Central memory CD8-positive, alpha-beta T cell (primary cell): ENCODE data around the gene ANKRD33B.
"Not testable (repeated sequence)": the region's sequence is repeated elsewhere in the genome, so short reads cannot be mapped to it uniquely, and the experiment has no call there.

ENCODE experiments used
- ATAC-seq: fragments of 150-1000 bp; cut with Tn5 transposase; replicated peaks from 2 replicates; pipeline ENCODE4 v1.10.0; 2022; ENCODE audit warnings: mild to moderate bottlenecking, moderate FRiP score, moderate number of reproducible peaks; ENCODE audit not compliant: poor library complexity, severe bottlenecking; ENCODE audit errors: extremely low read depth
- DNase-seq, 2 donors: peaks; one replicate each; pipeline ENCODE4 v3.0.0; 2021; ENCODE audit warnings: low spot score in 2 of 2
- H3K27ac Mint-ChIP-seq: one replicate; pipeline ENCODE4 v1.8.0; 2022; ENCODE audit warnings: low read depth, mild to moderate bottlenecking, moderate library complexity, mixed read lengths
- H3K27me3 Mint-ChIP-seq: one replicate; pipeline ENCODE4 v1.8.0; 2022; ENCODE audit warnings: mixed read lengths
- H3K36me3 Mint-ChIP-seq: one replicate; pipeline ENCODE4 v1.8.0; 2022; ENCODE audit warnings: mild to moderate bottlenecking, moderate library complexity, mixed read lengths; ENCODE audit not compliant: insufficient read depth
- H3K4me1 Mint-ChIP-seq: one replicate; pipeline ENCODE4 v1.8.0; 2022; ENCODE audit warnings: mixed read lengths
- H3K4me3 Mint-ChIP-seq: one replicate; pipeline ENCODE4 v1.8.0; 2022; ENCODE audit warnings: mild to moderate bottlenecking, moderate library complexity, mixed read lengths
- H3K9me3 Mint-ChIP-seq: one replicate; pipeline ENCODE4 v1.8.0; 2022; ENCODE audit warnings: mixed read lengths

The ANKRD33B gene

DNA sequence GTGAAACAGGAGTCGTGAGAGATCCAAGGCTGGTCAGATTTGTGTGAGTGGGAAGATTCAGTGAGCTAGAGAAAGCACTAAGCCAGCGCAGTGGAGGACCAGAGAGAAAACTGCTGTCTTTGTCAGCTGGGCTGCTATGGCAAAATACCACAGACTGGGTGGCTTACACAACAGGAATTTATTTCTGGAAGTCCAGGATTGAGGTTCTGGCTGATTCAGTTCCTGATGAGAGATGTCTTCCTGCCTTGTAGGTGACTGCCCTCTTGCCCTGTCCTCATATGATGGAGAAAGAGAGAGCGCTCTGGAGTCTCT is 24.2 kb upstream of the ANKRD33B start:
- Mint-ChIP-seq H3K4me1 (peaks cover 9% of the 10 kb centered on the region), H3K27ac (no peak overlapping the region), H3K36me3 (no peaks in the 10 kb centered on the region), H3K9me3 (no peaks in the 10 kb centered on the region), H3K4me3 (no peak overlapping the region), H3K27me3 (peaks cover 40% of the 10 kb centered on the region)
- DNase-seq, result no peak
- no peak for ATAC-seq

DNA sequence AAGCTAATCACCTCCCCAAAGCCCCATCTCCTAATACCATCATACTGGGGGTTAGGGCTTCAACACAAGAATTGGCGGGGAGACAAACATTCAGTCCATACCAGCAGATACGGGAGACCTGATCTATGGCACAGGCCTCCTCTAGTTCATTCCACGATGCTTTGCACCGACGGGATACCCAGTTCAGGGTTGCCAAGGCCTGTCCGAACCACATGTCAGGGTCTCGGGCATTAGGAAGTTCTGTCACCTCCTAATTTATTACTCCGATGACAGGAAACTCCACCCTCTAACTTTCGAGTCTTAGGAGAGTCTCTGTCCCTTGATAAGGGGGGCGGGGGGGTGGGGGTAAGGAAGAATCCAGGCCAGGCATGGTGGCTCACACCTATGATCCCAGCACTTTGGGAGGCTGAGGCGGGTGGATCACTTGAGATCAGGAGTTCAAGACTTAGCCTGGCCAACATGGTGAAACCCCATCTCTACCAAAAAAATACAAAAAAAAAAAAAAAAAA is 23.8 kb upstream of the ANKRD33B start:
- peaks cover 9% of the 10 kb centered on the region for H3K4me1 Mint-ChIP-seq
- H3K27me3 Mint-ChIP-seq, result peaks cover 40% of the 10 kb centered on the region
- no peaks in the 10 kb centered on the region for H3K9me3 Mint-ChIP-seq
- H3K36me3 Mint-ChIP-seq, result no peaks in the 10 kb centered on the region
- H3K27ac Mint-ChIP-seq, result no peak overlapping the region
- ATAC-seq (no peak), DNase-seq (no peak)
- no peak overlapping the region for H3K4me3 Mint-ChIP-seq

DNA sequence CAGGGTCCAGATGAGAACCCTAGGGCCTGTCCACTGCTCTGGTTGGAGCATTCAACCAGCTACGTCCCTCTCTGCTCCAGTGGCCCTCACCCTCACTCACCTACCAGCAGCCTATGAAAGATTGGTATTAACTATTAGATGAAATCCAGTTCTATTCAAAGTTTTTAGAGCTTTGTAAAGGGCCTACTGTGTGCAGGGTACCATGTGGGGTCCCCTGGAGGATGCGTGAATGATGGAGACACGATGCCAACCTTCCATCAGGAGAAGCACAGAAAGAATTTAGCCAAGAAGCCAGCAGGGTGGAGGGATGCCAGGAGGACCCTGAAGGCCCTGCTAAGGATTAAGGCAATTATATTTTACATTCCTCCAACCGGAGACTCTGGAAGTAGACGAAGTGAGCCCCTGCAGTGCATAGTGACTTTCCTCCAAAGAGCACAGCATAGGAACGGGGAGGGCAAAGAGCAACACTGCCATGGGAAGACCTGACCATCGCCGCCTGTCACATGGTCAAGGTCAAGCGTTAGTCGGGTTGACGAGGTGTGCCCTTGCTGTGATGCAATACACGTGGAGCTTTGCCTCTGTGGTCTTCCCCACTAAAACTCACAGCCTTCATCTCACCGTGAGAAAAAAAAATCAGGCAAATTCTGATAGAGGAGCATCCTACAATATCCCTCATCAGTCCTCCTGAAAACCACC is 22.8 kb upstream of the ANKRD33B start:
- Mint-ChIP-seq H3K27me3 (peaks cover 47% of the 10 kb centered on the region), H3K4me3 (no peak overlapping the region), H3K27ac (no peak overlapping the region), H3K4me1 (peaks cover 9% of the 10 kb centered on the region), H3K36me3 (no peaks in the 10 kb centered on the region), H3K9me3 (no peaks in the 10 kb centered on the region)
- ATAC-seq (no peak), DNase-seq (no peak)

DNA sequence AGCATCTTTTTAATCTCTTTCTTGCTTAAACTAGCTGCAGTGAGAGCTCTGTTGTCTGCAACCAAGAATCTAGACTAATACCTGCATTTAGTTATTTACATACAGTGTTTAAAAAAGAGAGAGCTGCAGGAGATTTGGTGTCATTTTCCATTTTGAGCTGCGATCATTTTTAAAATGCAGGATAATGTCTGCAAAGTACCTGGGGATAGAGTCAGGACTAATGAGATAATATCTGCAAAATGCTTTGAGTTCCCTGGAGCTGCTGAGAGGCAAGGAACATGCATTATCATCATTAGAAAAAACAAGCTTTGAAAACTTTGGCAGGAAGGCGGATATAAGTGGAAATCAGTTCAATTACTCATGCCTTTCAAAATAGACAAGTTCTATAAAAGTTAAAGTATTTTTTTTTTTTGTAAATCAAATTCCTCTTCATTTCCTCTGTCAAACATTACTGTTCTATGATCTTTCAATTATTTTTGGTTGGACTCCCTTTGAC is 21.8 kb upstream of the ANKRD33B start:
- no peak overlapping the region for H3K4me3 Mint-ChIP-seq
- H3K9me3 Mint-ChIP-seq, result no peaks in the 10 kb centered on the region
- no peaks in the 10 kb centered on the region for H3K36me3 Mint-ChIP-seq
- peaks cover 4% of the 10 kb centered on the region for H3K4me1 Mint-ChIP-seq
- ATAC-seq, result no peak
- no peak overlapping the region for H3K27ac Mint-ChIP-seq
- peaks cover 51% of the 10 kb centered on the region for H3K27me3 Mint-ChIP-seq
- no peak for DNase-seq

DNA sequence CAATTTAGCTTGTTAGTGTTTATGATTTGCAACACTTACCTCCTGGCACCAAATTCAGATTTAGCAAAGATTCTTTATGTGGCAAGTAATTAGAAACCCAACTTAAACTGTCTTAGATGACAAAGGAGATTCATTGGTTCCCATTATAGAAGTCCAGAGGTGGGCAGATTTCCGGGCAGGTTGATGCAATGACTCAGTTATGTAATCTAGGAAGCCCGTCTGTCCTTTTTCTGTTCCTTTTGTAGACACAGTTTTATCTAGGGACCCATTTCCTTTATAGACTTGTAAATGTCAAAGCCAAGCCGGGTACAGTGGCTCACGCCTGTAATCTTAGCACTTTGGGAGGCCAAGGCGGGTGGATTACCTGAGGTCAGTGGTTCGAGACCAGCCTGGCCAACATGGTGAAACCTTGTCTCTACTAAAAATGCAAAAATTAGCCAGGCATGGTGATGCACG is 20.3 kb upstream of the ANKRD33B start:
- peaks cover 36% of the 10 kb centered on the region for H3K27me3 Mint-ChIP-seq
- H3K4me1 Mint-ChIP-seq, result no peaks in the 10 kb centered on the region
- no peaks in the 10 kb centered on the region for H3K9me3 Mint-ChIP-seq
- no peak overlapping the region for H3K27ac Mint-ChIP-seq
- DNase-seq, result no peak
- H3K36me3 Mint-ChIP-seq, result no peaks in the 10 kb centered on the region
- no peak overlapping the region for H3K4me3 Mint-ChIP-seq
- no peak for ATAC-seq

DNA sequence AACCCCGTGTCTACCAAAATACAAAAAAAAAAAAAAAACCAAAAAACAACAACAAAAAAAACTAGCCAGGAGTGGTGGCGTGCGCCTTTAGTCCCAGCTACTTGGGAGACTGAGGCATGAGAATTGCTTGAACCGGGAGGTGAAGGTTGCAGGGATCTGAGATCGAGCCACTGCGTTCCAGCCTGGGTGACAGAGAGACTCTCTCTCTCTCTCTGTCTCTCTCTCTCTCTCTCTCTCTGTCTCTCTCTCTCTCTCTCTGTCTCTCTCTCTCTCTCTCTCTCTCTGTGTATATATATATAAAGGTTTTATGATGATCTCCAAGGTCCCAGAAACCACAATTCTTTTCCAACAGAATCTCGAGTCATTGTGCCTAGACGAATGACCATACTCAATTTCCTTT is 18.8 kb upstream of the ANKRD33B start:
- no peak overlapping the region for H3K27ac Mint-ChIP-seq
- no peaks in the 10 kb centered on the region for H3K9me3 Mint-ChIP-seq
- DNase-seq (no peak), ATAC-seq (no peak)
- no peaks in the 10 kb centered on the region for H3K36me3 Mint-ChIP-seq
- H3K4me1 Mint-ChIP-seq, result no peaks in the 10 kb centered on the region
- no peak overlapping the region for H3K4me3 Mint-ChIP-seq
- peaks cover 26% of the 10 kb centered on the region for H3K27me3 Mint-ChIP-seq

DNA sequence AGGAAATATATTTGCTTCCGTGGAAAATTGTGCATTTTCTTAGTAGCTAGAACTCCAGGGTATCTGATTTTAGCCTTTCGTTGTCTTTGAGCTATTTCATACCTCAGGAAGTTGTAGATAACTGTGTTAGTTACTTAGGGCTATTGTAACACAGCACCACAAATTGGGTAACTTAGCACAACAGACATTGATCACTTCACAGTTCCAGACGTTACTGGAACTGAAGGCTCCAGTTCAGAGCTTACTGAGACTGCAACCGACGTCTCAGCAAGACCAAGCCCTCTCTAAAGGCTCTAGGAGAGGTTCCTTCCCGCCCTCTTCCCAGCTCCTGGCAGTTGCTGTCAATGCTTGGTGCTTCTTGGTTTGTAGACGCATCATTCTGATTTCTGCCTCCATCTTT is 17.7 kb upstream of the ANKRD33B start:
- no peak for ATAC-seq
- Mint-ChIP-seq H3K36me3 (no peaks in the 10 kb centered on the region), H3K4me3 (no peak overlapping the region), H3K4me1 (no peaks in the 10 kb centered on the region), H3K27me3 (peaks cover 20% of the 10 kb centered on the region), H3K9me3 (no peaks in the 10 kb centered on the region), H3K27ac (no peak overlapping the region)
- no peak for DNase-seq

DNA sequence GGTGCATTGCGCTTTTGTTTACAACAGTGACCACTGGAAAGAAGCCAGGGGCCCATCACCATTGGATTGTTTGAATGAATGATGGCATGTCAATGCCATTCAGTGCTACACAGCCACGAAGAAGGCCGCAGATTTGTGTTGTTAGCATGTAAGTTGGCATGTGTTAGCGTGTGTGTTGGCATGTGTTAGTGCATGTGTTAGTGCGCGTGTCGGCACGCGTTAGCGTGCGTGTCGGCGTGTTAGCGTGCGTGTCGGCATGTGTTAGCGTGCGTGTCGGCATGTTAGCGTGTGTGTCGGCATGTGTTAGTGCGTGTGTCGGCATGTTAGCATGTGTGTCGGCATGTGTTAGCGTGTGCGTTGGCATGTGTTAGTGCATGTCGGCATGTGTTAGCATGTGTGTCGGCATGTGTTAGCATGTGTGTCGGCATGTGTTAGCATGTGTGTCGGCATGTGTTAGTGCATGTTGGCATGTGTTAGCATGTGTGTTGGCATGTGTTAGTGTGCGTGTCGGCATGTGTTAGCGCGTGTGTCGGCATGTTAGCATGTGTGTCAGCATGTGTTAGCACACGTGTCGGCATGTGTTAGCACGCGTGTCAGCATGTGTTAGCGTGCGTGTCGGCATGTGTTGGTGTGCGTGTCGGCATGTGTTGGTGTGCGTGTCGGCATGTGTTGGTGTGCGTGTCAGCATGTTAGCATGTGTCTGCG is 15.3 kb upstream of the ANKRD33B start:
- H3K4me1 Mint-ChIP-seq, result peaks cover 14% of the 10 kb centered on the region
- no peak for ATAC-seq
- no peaks in the 10 kb centered on the region for H3K9me3 Mint-ChIP-seq

DNA sequence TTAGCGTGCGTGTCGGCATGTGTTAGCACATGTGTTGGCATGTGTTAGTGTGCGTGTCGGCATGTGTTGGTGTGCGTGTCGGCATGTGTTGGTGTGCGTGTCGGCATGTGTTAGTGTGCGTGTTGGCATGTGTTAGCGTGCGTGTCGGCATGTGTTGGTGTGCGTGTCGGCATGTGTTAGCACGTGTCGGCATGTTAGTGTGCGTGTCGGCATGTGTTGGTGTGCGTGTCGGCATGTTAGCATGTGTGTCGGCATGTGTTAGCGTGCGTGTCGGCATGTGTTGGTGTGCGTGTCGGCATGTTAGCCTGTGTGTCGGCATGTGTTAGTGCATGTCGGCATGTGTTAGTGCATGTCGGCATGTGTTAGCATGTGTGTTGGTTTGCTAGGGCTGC is 14.8 kb upstream of the ANKRD33B start:
- not testable (repeated sequence) for H3K9me3 Mint-ChIP-seq, H3K36me3 Mint-ChIP-seq, DNase-seq, H3K4me3 Mint-ChIP-seq, ATAC-seq, H3K27ac Mint-ChIP-seq
- peaks cover 25% of the 10 kb centered on the region for H3K27me3 Mint-ChIP-seq
- H3K4me1 Mint-ChIP-seq, result peaks cover 14% of the 10 kb centered on the region

More for the DNA sequence above, 15.3 kb upstream of the ANKRD33B start:
- no peaks in the 10 kb centered on the region for H3K36me3 Mint-ChIP-seq
- peaks cover 20% of the 10 kb centered on the region for H3K27me3 Mint-ChIP-seq
- no peak for DNase-seq
- H3K27ac Mint-ChIP-seq, result no peak overlapping the region
- no peak overlapping the region for H3K4me3 Mint-ChIP-seq

DNA sequence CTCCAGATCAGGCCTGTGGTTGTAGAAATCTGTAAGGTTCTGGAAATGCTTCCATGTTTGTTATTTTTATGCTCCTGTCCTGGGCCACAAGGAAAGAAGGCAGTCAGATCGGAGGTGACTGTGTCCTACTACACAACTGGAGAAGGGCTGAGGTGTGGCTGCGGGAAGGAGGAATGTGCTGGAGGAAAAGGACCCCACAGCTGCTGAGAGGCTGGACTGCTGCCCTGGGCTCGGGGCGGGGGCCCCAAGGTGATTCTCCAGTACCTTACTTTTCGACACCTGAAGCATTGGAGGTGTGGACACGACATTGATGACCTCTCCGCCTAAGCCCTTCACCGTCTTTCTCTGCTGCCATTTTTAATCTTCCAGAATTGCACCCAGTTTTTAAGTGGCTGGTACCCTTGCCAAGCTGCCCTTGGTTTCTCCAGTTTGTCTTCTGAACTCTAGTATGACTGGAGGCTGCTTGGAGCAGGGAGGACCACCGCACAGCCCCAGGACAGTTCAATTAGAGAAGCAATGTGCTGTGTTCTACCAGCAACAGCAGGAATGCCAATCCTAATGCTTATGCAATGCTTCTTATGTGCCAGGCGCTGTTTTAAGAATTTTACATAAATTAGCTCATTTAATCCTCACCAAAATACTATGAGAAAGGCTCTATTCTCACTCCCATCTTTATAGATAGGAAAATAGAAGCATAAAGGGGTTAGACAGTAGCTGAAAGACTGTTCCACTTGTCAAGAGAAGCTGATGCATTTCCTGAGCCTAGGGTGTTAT is 13.5 kb upstream of the ANKRD33B start:
- no peaks in the 10 kb centered on the region for H3K9me3 Mint-ChIP-seq
- DNase-seq, result no peak
- peaks cover 35% of the 10 kb centered on the region for H3K27me3 Mint-ChIP-seq
- H3K36me3 Mint-ChIP-seq, result no peaks in the 10 kb centered on the region
- no peak for ATAC-seq
- no peak overlapping the region for H3K4me3 Mint-ChIP-seq
- no peak overlapping the region for H3K27ac Mint-ChIP-seq
- H3K4me1 Mint-ChIP-seq, result peaks cover 14% of the 10 kb centered on the region

DNA sequence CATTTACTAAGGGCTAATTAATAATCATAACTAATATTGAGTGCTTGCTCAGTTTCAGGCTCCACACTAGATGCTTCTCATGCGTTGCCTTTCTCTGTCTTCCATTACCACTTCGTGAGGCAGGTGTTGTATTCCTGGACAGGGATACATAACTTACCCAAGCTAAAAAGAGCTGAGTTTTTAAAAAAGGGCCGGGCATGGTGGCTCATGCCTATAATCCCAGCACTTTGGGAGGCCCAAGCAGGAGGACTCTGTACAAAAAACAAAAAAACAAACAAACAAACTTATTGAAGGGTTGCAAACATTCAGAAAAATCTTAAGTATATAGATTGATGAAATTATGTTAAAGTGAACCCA is 12.1 kb upstream of the ANKRD33B start:
- ATAC-seq (no peak), DNase-seq (no peak)
- Mint-ChIP-seq H3K27ac (no peak overlapping the region), H3K36me3 (no peaks in the 10 kb centered on the region), H3K4me3 (no peak overlapping the region), H3K4me1 (peaks cover 14% of the 10 kb centered on the region), H3K27me3 (peaks cover 35% of the 10 kb centered on the region), H3K9me3 (no peaks in the 10 kb centered on the region)

DNA sequence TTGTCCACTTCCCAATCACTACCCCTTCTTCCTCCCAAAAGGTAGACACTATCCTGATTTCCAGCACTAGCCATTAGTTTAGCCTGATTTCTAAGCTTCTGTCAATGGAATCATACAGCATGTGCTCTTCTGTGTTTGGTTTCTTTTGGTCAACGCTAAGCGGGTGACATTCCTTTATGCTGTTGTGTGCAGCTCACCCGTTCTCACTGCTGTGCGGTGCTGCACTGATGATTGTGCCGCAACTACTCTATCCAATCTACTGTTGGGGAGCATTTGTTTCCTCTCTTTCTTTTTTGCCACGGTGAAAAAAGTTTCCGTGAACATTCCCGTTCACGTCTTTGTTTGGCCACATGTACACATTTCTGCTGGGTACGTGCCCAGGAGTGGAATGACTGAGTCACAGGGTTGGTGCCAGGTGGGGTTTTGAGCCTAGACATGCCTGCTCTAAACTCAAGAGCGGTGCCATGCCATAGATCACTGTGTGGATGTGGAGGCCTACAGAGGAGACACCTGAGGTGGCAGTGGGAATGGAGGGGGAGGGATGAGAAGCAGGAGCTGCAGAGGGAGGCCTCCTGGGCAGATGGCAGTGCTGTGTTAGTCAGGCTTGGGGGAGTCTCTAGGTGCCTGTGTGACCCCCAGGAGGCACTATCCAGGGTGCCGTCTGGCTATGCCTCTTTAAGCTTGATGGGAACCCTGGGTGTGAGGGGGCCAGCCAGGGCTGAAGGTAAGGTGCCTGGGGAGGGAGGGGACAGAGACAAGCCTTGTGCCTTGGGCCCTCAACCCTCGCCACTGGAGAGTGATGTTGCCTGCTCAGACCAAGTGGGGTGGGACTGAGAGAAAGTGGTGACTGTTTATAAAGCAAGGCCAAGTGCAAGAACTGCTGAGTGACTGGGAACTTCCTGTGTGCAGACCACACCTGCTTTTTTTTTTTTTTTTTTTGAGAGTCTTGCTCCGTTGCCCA is 11.4 kb upstream of the ANKRD33B start:
- peaks cover 14% of the 10 kb centered on the region for H3K4me1 Mint-ChIP-seq
- H3K4me3 Mint-ChIP-seq, result no peak overlapping the region
- no peak for DNase-seq
- peaks cover 34% of the 10 kb centered on the region for H3K27me3 Mint-ChIP-seq
- H3K36me3 Mint-ChIP-seq, result no peaks in the 10 kb centered on the region
- peak; percentile 19 for ATAC-seq
- H3K9me3 Mint-ChIP-seq, result no peaks in the 10 kb centered on the region
- no peak overlapping the region for H3K27ac Mint-ChIP-seq
